ENCODE results near the gene SRMS.

DNA sequence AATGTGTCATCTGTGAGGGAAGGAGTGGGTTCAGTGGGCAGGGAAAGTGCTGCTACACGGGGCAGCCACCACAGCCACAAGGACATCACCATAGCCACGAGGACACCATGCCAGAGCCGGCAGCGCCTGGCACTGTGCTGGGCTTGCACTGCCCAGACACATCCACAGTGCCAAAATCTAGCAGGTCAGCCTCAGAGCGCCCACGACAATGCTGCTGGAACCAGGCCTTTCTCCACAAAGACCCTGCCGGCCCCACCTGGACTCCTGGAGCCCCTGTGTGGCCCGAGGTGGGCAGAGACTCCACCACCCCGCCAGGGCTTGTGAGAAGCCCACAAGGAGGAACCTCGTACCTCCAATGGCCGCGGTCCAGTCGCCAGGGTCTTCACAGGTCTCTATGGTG, 45.1 kb upstream of the SRMS start:
- TF ChIP-seq, protein P1, sequence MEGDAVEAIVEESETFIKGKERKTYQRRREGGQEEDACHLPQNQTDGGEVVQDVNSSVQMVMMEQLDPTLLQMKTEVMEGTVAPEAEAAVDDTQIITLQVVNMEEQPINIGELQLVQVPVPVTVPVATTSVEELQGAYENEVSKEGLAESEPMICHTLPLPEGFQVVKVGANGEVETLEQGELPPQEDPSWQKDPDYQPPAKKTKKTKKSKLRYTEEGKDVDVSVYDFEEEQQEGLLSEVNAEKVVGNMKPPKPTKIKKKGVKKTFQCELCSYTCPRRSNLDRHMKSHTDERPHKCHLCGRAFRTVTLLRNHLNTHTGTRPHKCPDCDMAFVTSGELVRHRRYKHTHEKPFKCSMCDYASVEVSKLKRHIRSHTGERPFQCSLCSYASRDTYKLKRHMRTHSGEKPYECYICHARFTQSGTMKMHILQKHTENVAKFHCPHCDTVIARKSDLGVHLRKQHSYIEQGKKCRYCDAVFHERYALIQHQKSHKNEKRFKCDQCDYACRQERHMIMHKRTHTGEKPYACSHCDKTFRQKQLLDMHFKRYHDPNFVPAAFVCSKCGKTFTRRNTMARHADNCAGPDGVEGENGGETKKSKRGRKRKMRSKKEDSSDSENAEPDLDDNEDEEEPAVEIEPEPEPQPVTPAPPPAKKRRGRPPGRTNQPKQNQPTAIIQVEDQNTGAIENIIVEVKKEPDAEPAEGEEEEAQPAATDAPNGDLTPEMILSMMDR (IDR thresholded peaks at IDR 0.05): no peak
- no peak for TF ChIP-seq POLR2A (IDR thresholded peaks at IDR 0.05)

Measured in testis (tissue), 2 donors.